Trophoblast cell (in vitro differentiated cells and primary cell): ENCODE results near the gene PLEKHA7.
A peak's percentile ranks its signal among the peaks of the same experiment; 100 is the strongest.
"Not testable (repeated sequence)": the region's sequence is repeated elsewhere in the genome, so short reads cannot be mapped to it uniquely, and the experiment has no call there.

Experiments used
- DNase-seq, 2 donors: peaks; one replicate each; pipeline ENCODE4 v3.0.0-alpha.2; 2016
- H2AFZ ChIP-seq: 2 replicates; pipeline ENCODE4 v1.6.1; 2013; ENCODE audit warnings: low read length, moderate library complexity, mild to moderate bottlenecking; ENCODE audit not compliant: insufficient read depth, poor library complexity
- H2AK5ac ChIP-seq: 2 replicates; pipeline ENCODE4 v1.6.1; 2013; ENCODE audit warnings: mild to moderate bottlenecking, low read length
- H2BK120ac ChIP-seq: 2 replicates; pipeline ENCODE4 v1.6.1; 2013; ENCODE audit warnings: low read length, mild to moderate bottlenecking, moderate library complexity; ENCODE audit not compliant: insufficient read depth, poor library complexity
- H2BK12ac ChIP-seq: 2 replicates; pipeline ENCODE4 v1.6.1; 2013; ENCODE audit warnings: mild to moderate bottlenecking, low read length, moderate library complexity
- H2BK5ac ChIP-seq: 2 replicates; pipeline ENCODE4 v1.6.1; 2013; ENCODE audit warnings: low read length, low read depth, moderate library complexity, mild to moderate bottlenecking; ENCODE audit not compliant: poor library complexity
- H3K14ac ChIP-seq: 2 replicates; pipeline ENCODE4 v1.6.1; 2013; ENCODE audit warnings: mild to moderate bottlenecking, low read length
- H3K18ac ChIP-seq: 2 replicates; pipeline ENCODE4 v1.6.1; 2013; ENCODE audit warnings: mild to moderate bottlenecking, low read length
- H3K23ac ChIP-seq: 2 replicates; pipeline ENCODE4 v1.6.1; 2013; ENCODE audit warnings: low read length
- H3K27ac ChIP-seq: 2 replicates; pipeline ENCODE4 v1.5.1; 2013; ENCODE audit warnings: low read depth, mild to moderate bottlenecking, inconsistent platforms, low read length, moderate library complexity
- H3K27me3 ChIP-seq: 2 replicates; pipeline ENCODE4 v1.6.1; 2013; ENCODE audit warnings: inconsistent platforms, mild to moderate bottlenecking, low read length, moderate library complexity; ENCODE audit not compliant: insufficient read depth
- H3K36me3 ChIP-seq, 2 experiments: 1 replicate in 1 of 2; 2 replicates in 1 of 2; pipeline ENCODE4 v1.6.1; 2013; ENCODE audit warnings: low read length in 2 of 2, mild to moderate bottlenecking in 2 of 2, moderate library complexity in 1 of 2; ENCODE audit not compliant: insufficient read depth in 2 of 2, control insufficient read depth in 1 of 2
- H3K4ac ChIP-seq: 2 replicates; pipeline ENCODE4 v1.6.1; 2013; ENCODE audit warnings: low read depth, mild to moderate bottlenecking, low read length, moderate library complexity
- H3K4me1 ChIP-seq, 2 experiments: 1 replicate in 1 of 2; 2 replicates in 1 of 2; pipeline ENCODE4 v1.6.1; 2013; ENCODE audit warnings: low read length in 2 of 2, mild to moderate bottlenecking in 2 of 2, moderate library complexity in 1 of 2; ENCODE audit not compliant: insufficient read depth in 2 of 2, control insufficient read depth in 1 of 2
- H3K4me2 ChIP-seq: 2 replicates; pipeline ENCODE4 v1.6.1; 2013; ENCODE audit warnings: inconsistent platforms, mild to moderate bottlenecking, low read length, moderate library complexity
- H3K4me3 ChIP-seq: 2 replicates; pipeline ENCODE4 v1.5.1; 2013; ENCODE audit warnings: mild to moderate bottlenecking, low read depth, low read length, inconsistent platforms
- H3K79me1 ChIP-seq: one replicate; pipeline ENCODE4 v1.6.1; 2013; ENCODE audit warnings: low read length
- H3K79me2 ChIP-seq: 2 replicates; pipeline ENCODE4 v1.6.1; 2013; ENCODE audit warnings: low read length, mild to moderate bottlenecking; ENCODE audit not compliant: control insufficient read depth, insufficient read depth, poor library complexity
- H3K9ac ChIP-seq: 2 replicates; pipeline ENCODE4 v1.6.1; 2013; ENCODE audit warnings: mild to moderate bottlenecking, low read length
- H3K9me3 ChIP-seq: 2 replicates; pipeline ENCODE4 v1.6.1; 2013; ENCODE audit warnings: low read depth, mild to moderate bottlenecking, control low read depth, inconsistent platforms, low read length; ENCODE audit not compliant: insufficient read depth
- H4K12ac ChIP-seq: 2 replicates; pipeline ENCODE4 v1.6.1; 2013; ENCODE audit warnings: low read depth, mild to moderate bottlenecking, low read length, moderate library complexity
- H4K8ac ChIP-seq: 2 replicates; pipeline ENCODE4 v1.6.1; 2013; ENCODE audit warnings: low read depth, mild to moderate bottlenecking, low read length, moderate library complexity
- H4K91ac ChIP-seq: one replicate; pipeline ENCODE4 v1.6.1; 2013; ENCODE audit warnings: low read depth, mild to moderate bottlenecking, low read length, moderate library complexity
- WGBS: extraction: QIAGEN DNeasy Blood & Tissue Kit; methylation state at CpG from one replicate; pipeline ENCODE4 v1.1.7; 2013; ENCODE audit warnings: missing lambda C conversion rate; ENCODE audit not compliant: insufficient read length, insufficient coverage; ENCODE audit errors: extremely low coverage; 5-methylcytosine and 5-hydroxymethylcytosine counted together

The PLEKHA7 gene

GRCh38 chr11:16918543-16919182 is 95.6 kb downstream of the PLEKHA7 start:
- H3K27me3 ChIP-seq, H3K9me3 ChIP-seq, H3K14ac ChIP-seq, H2BK5ac ChIP-seq, H3K4ac ChIP-seq, H3K4me3 ChIP-seq, H2AFZ ChIP-seq, H3K9ac ChIP-seq, H4K8ac ChIP-seq, H4K12ac ChIP-seq, H3K23ac ChIP-seq, H2BK12ac ChIP-seq, H3K18ac ChIP-seq, H2BK120ac ChIP-seq, H4K91ac ChIP-seq, H3K36me3 ChIP-seq, H2AK5ac ChIP-seq, H3K79me1 ChIP-seq: not testable (repeated sequence)
- Histone ChIP-seq H3K27ac (peak overlapping the region; percentile 13), H3K4me1 (peaks cover 18 to 25% of the 10 kb centered on the region in 2 experiments), H3K4me2 (peak overlapping the region; percentile 8), H3K79me2 (peaks cover 14% of the 10 kb centered on the region)
- WGBS: no CpG with 5 or more reads among the region's 6 CpGs
- peak; percentile 68 to 91 for DNase-seq

GRCh38 chr11:16917941-16918340 is 96.3 kb downstream of the PLEKHA7 start:
- H3K79me1 ChIP-seq: peaks cover 2% of the 10 kb centered on the region
- H3K4me2 ChIP-seq: no peak overlapping the region
- no peak overlapping the region for H4K8ac ChIP-seq
- peak overlapping the region; percentile 73 for H3K4ac ChIP-seq
- no peak overlapping the region for H4K12ac ChIP-seq
- no peak overlapping the region for H2BK5ac ChIP-seq
- peak; percentile 25 to 40 for DNase-seq
- no peaks in the 10 kb centered on the region for H3K27me3 ChIP-seq
- peaks cover 5 to 11% of the 10 kb centered on the region in 2 experiments for H3K36me3 ChIP-seq
- H3K9me3 ChIP-seq: no peaks in the 10 kb centered on the region
- H2BK12ac ChIP-seq: no peak overlapping the region
- H3K27ac ChIP-seq: no peak overlapping the region
- peaks cover 11 to 20% of the 10 kb centered on the region in 2 experiments for H3K4me1 ChIP-seq
- H3K4me3 ChIP-seq: no peak overlapping the region
- H2AK5ac ChIP-seq: no peak overlapping the region
- H4K91ac ChIP-seq: no peak overlapping the region
- H3K14ac ChIP-seq: no peak overlapping the region
- H2BK120ac ChIP-seq: no peak overlapping the region
- no peak overlapping the region for H2AFZ ChIP-seq
- no peak overlapping the region for H3K23ac ChIP-seq
- no CpG with 5 or more reads among the region's 4 CpGs for WGBS
- peaks cover 9% of the 10 kb centered on the region for H3K79me2 ChIP-seq
- peak overlapping the region; percentile 32 for H3K18ac ChIP-seq
- H3K9ac ChIP-seq: no peak overlapping the region

DNA sequence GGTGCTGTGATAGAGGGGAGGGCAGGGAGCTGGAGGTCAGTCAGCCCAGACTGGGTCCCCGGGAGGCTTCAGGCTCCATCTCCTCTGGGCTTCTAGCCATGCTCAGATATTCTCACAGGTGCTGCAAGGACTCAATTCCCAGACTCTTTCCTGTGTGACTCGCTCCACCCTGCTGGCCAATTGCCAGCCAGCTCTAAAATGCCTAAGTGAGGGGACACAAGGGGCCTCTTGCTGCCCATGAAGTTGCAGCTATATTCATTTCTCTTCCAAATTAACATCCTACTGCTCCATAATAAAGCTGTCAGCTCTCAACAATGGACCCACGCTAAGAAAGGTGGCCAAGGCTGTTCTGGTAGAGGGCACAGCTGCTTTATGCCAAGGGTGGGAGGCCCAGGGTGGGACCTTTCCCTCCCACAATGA is 101.5 kb downstream of the PLEKHA7 start:
- H3K9ac ChIP-seq: no peak overlapping the region
- peaks cover 10% of the 10 kb centered on the region for H3K79me2 ChIP-seq
- no peak overlapping the region for H4K8ac ChIP-seq
- WGBS: no CpG with 5 or more reads among the region's 3 CpGs
- no peak overlapping the region for H3K27ac ChIP-seq
- H2BK12ac ChIP-seq: no peak overlapping the region
- no peaks in the 10 kb centered on the region for H3K27me3 ChIP-seq
- peaks cover 7 to 11% of the 10 kb centered on the region in 2 experiments for H3K36me3 ChIP-seq
- no peak overlapping the region for H3K4me2 ChIP-seq
- H3K14ac ChIP-seq: no peak overlapping the region
- H3K79me1 ChIP-seq: no peaks in the 10 kb centered on the region
- no peak overlapping the region for H2BK5ac ChIP-seq
- H2AK5ac ChIP-seq: no peak overlapping the region
- H3K4me3 ChIP-seq: no peak overlapping the region
- H3K23ac ChIP-seq: no peak overlapping the region
- no peak overlapping the region for H2AFZ ChIP-seq
- H4K91ac ChIP-seq: no peak overlapping the region
- H3K4ac ChIP-seq: no peak overlapping the region
- H3K9me3 ChIP-seq: no peaks in the 10 kb centered on the region
- peaks cover 6 to 7% of the 10 kb centered on the region in 2 experiments for H3K4me1 ChIP-seq
- no peak overlapping the region for H4K12ac ChIP-seq
- H2BK120ac ChIP-seq: no peak overlapping the region
- no peak for DNase-seq
- H3K18ac ChIP-seq: no peak overlapping the region

- no peak overlapping the region for H3K4me2 ChIP-seq
- H4K12ac ChIP-seq: no peak overlapping the region
- H3K4me1 ChIP-seq: peaks cover 3 to 7% of the 10 kb centered on the region in 2 experiments
- H3K23ac ChIP-seq: no peak overlapping the region
- H3K9me3 ChIP-seq: no peaks in the 10 kb centered on the region
- H2BK120ac ChIP-seq: no peak overlapping the region
- no peak overlapping the region for H4K91ac ChIP-seq
- no peak overlapping the region for H3K14ac ChIP-seq
- H3K79me2 ChIP-seq: peaks cover 6% of the 10 kb centered on the region
- H3K79me1 ChIP-seq: no peaks in the 10 kb centered on the region
- no peak overlapping the region for H3K4me3 ChIP-seq
- H2BK12ac ChIP-seq: no peak overlapping the region
- WGBS: no CpG with 5 or more reads among the region's 4 CpGs
- H3K27me3 ChIP-seq: no peaks in the 10 kb centered on the region
- no peak overlapping the region for H2AK5ac ChIP-seq
- H3K9ac ChIP-seq: no peak overlapping the region
- H3K4ac ChIP-seq: peak overlapping the region; percentile 6
- peaks cover 5 to 9% of the 10 kb centered on the region in 2 experiments for H3K36me3 ChIP-seq
- H2BK5ac ChIP-seq: no peak overlapping the region
- no peak overlapping the region for H3K27ac ChIP-seq
- H3K18ac ChIP-seq: no peak overlapping the region
- no peak overlapping the region for H2AFZ ChIP-seq
- no peak overlapping the region for H4K8ac ChIP-seq
- no peak for DNase-seq
Measured at GRCh38 chr11:16911658-16912057, 102.6 kb downstream of the PLEKHA7 start.
